Lower leg skin (tissue), 3 donors: ENCODE measurements around the gene MLLT3.

Source experiments
- POLR2A ChIP-seq, 2 donors: fragments of 450-650 bp; IDR thresholded peaks; one replicate each; pipeline ENCODE4 v1.6.1; 2016 to 2017; ENCODE audit warnings: antibody characterized with exemption in 2 of 2, mild to moderate bottlenecking in 1 of 2, moderate library complexity in 1 of 2
- TF ChIP-seq, protein P1 (sequence below), 3 donors: fragments of 450-650 bp; IDR thresholded peaks; one replicate each; pipeline ENCODE4 v1.5.1; 2016; ENCODE audit warnings: antibody characterized with exemption in 3 of 3, mild to moderate bottlenecking in 3 of 3, moderate library complexity in 2 of 3

DNA sequence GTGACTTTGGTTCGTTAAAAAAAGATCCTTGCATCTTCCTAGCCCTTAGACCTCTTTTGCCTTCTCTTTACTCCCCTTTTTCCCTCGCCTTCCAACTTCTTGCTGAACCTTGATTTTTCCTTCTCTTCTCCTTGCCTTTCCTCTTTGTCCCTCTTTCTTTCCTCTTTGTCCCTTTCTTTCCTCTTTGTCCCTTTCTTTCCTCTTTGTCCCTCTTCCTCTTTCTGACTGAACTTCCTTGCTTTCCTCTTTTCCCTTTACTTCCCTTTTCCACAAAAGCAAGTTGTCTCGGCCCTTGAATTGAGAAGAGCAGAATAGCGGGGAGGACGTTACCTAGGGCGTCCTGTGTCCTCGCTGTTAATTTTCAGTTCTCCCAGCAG is 1.4 kb upstream of the MLLT3 start:
- TF ChIP-seq, protein P1, sequence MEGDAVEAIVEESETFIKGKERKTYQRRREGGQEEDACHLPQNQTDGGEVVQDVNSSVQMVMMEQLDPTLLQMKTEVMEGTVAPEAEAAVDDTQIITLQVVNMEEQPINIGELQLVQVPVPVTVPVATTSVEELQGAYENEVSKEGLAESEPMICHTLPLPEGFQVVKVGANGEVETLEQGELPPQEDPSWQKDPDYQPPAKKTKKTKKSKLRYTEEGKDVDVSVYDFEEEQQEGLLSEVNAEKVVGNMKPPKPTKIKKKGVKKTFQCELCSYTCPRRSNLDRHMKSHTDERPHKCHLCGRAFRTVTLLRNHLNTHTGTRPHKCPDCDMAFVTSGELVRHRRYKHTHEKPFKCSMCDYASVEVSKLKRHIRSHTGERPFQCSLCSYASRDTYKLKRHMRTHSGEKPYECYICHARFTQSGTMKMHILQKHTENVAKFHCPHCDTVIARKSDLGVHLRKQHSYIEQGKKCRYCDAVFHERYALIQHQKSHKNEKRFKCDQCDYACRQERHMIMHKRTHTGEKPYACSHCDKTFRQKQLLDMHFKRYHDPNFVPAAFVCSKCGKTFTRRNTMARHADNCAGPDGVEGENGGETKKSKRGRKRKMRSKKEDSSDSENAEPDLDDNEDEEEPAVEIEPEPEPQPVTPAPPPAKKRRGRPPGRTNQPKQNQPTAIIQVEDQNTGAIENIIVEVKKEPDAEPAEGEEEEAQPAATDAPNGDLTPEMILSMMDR (IDR thresholded peaks at IDR 0.05) = no peak
- no peak for TF ChIP-seq POLR2A (IDR thresholded peaks at IDR 0.05)
